SKM-1 treated with dmso at 0.1 percent for 144 hours (cell line): Measurements from ENCODE around the gene CFAP69.

Source experiments
- DNase-seq: peaks from one replicate; lab custom pipeline; 2025; ENCODE audit not compliant: unreplicated experiment; lab: John Stamatoyannopoulos, UW

Gene CFAP69, protein sequence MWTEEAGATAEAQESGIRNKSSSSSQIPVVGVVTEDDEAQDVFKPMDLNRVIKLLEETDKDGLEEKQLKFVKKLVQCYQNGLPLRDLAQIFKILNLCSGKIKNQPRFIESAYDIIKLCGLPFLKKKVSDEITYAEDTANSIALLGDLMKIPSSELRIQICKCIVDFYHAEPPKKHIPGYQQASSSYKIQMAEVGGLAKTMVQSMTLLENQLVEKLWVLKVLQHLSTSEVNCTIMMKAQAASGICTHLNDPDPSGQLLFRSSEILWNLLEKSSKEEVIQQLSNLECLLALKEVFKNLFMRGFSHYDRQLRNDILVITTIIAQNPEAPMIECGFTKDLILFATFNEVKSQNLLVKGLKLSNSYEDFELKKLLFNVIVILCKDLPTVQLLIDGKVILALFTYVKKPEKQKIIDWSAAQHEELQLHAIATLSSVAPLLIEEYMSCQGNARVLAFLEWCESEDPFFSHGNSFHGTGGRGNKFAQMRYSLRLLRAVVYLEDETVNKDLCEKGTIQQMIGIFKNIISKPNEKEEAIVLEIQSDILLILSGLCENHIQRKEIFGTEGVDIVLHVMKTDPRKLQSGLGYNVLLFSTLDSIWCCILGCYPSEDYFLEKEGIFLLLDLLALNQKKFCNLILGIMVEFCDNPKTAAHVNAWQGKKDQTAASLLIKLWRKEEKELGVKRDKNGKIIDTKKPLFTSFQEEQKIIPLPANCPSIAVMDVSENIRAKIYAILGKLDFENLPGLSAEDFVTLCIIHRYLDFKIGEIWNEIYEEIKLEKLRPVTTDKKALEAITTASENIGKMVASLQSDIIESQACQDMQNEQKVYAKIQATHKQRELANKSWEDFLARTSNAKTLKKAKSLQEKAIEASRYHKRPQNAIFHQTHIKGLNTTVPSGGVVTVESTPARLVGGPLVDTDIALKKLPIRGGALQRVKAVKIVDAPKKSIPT

DNA sequence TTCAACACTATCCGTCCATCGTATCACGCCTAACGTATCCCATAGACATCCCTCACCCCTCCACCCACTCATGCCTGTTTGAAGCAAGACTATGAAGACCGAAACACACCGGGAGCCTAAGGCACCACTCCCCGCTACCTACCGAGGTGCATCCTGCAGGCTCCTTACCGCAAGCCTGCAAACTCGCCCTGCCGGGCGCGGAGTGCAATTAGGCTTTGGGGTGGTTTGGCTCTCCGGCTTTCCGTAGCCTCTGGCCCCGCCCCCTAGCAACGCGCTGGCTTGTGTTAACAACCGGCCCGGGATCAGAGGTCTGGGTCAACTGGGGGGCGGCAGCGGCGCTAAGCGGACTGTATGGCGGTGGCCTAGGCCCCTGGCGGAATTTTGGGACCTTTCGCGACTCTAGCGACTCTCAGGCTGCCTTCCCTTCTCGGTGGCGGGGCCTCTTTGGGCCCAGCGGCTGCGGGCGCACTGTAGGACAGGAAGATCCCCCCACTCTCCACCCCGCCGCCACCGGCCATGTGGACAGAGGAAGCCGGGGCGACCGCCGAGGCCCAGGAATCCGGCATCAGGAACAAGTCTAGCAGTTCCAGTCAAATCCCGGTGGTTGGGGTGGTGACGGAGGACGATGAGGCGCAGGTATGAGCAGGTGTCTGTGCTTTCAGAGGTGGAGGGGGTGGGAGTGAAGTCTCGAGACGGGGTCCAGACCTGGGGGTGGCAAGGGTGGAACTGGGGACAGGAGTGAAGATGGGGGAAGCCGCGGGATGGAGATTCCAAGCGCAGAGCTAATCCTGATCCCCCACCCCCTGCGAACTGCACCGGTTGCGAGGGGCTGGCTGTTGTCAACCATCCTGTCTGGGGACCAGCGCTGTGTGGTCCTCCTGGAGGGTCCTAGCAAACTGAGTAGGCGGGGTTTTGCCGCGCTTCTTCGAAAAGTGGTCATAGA is at the start of gene CFAP69:
Gene CFAP69, plus strand, starts transcription at position 266 of the 943 bp plus-strand sequence. Its CDS starts 251 bp downstream, at position 517.
- DNase-seq, result peak; percentile 70

DNA sequence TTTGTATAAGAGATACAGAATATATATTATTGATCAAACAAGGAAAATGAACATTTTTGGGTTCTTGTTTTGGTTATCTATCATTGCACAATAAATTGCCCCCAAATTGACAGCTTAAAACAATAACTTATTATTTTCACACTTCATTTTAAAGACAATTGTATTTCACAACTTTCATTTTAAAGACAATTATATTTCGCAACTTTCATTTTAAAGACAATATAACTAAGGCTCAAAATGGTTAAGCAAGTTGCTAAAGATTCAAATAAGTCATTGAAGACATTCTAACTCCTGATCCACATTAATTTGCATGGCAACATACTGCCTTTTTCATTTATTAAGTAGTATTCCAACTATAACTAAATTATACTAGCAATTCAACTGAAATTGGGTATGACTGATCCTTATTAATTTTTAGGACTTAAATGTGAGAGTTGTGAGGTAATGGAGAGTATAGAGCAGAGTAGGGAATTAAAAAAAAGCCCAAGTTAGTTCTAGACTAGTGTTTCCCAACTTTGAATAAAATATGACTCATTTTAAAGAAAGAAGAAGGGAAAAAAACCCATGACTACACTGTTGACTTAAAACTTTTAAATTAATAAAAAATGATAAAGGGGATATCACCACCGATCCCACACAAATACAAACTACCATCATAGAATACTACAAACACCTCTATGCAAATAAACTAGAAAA is 43.3 kb upstream of the CFAP69 start:
- DNase-seq, result no peak

DNA sequence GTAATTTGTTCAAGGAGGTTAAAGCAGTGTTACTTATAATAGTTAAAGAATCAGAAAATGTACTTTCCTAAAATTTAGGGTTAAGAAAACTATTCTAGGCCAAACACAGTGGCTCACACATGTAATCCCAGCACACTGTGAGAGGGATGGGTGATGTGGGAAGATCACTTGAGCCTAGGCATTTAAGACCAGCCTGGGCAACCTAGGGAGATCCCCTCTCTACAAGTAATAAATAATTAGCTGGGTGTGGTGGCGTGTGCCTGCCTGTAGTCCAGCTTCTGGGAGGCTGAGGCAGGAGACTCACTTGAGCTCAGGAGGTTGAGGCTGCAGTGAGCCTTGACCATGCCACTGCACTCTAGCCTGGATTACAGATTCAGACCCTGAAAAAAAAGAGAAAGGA is 37.0 kb upstream of the CFAP69 start:
- no peak for DNase-seq

DNA sequence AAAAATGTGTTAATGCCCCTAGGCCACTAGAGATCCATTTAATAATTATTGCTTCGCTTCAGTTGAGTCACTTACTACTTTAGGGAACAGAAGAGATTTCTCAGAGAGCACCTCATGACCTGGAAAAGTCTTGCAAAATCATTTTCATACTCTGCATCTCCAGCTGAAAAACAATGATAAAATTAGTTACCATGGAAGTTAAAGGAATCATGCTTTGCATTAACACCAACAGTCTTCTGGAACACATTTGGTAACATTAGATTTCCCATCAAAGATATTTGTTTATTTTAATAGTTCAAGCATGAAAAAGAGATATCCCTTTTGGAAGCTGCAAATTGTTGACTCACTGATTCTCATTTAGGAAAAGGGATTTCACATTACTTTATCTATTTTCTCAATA is 35.2 kb upstream of the CFAP69 start:
- no peak for DNase-seq

GRCh38 chr7:90210475-90210874 is 34.5 kb upstream of the CFAP69 start:
- DNase-seq, result no peak

- no peak for DNase-seq
Measured at GRCh38 chr7:90210981-90211380, 34.0 kb upstream of the CFAP69 start.

DNA sequence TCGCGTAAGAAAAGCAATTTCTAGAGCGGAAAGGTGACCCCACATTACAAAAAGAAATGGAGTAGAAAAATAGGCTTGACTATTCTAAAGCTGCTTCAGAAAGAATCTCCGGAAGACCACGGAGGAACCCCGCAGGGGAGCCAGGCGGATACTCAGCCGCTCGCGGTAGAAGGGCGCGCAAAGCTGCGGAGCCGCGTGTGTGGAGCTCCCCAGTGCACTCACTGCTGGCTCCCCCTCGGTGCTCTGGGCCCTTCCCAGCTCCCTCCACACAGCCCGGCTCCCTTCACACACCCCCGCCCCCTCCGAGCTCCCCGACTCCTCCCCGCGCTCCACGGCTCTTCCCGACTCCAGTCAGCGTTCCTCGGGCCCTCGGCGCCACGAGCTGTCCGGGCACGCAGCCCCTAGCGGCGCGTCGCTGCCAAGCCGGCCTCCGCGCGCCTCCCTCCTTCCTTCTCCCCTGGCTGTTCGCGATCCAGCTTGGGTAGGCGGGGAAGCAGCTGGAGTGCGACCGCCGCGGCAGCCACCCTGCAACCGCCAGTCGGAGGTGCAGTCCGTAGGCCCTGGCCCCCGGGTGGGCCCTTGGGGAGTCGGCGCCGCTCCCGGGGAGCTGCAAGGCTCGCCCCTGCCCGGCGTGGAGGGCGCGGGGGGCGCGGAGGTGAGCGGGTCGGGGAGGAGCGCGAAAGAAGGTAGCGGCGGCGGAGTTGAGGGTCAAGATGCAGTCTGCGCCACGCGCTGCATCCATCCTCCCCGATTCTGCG is 33.4 kb upstream of the CFAP69 start, which contains the start of gene STEAP2:
Gene STEAP2, plus strand, starts transcription at position 350 of the 758 bp plus-strand sequence. CDS start 13,343 bp downstream, outside the sequence.
- peak; percentile 75 for DNase-seq

- no peak for DNase-seq
Measured at GRCh38 chr7:90212149-90212495, 32.9 kb upstream of the CFAP69 start.

GRCh38 chr7:90213521-90213920 is 31.5 kb upstream of the CFAP69 start:
- no peak for DNase-seq

- DNase-seq, result no peak
Measured at GRCh38 chr7:90216080-90216674, 28.8 kb upstream of the CFAP69 start.

DNA sequence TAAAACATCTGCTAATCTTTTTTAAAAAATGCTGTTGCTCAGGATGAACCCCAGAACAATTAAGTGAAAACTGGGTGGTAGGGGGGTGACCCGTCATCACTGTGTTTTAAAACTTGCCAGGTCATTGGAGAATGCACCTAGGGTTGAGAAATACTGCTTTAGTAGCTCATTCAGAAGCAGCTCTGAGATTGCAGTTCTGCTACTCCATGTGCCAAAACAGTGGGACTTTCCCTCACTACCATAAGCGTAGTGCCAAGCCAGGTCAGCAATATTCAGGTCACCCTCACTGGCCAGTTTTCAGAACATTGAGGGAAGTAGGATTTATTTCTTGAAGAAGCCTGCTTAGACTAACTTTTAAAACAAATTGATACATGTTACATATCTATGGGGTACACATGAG is 28.2 kb upstream of the CFAP69 start:
- DNase-seq, result no peak

GRCh38 chr7:90222390-90222789 is 22.6 kb upstream of the CFAP69 start:
- no peak for DNase-seq

GRCh38 chr7:90222811-90223725 is 21.9 kb upstream of the CFAP69 start:
- no peak for DNase-seq

DNA sequence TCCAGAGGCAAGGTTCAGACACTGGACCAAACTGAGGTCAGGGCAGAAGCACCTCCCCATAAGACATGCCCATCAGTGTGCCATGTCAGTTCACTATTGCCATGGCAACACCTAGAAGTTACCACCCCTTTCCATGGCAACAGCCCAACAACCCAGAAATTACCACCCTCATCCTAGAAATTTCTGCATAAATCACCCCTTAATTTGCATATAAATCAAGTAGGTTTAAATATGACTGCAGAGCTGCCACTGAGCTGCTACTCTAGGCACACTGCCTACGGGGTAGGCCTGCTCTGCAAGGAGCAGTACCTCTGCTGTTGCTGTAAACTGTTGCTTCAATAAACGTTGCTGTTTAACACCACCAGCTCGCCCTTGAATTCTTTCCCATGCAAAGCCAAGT is 20.8 kb upstream of the CFAP69 start:
- no peak for DNase-seq

- no peak for DNase-seq
Measured at GRCh38 chr7:90225181-90225580, 19.8 kb upstream of the CFAP69 start.

GRCh38 chr7:90225601-90226000 is 19.4 kb upstream of the CFAP69 start:
- no peak for DNase-seq

DNA sequence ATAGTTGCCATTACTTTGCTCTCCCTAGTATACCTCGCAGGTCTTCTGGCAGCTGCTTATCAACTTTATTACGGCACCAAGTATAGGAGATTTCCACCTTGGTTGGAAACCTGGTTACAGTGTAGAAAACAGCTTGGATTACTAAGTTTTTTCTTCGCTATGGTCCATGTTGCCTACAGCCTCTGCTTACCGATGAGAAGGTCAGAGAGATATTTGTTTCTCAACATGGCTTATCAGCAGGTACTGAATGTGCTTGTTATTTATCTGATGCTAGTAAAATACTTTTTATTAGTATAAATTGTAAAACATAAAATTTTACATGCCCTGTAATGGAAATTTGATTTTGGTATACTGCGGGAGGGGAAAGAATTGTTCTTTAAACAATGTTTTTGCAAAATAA is 17.7 kb upstream of the CFAP69 start:
- no peak for DNase-seq

DNA sequence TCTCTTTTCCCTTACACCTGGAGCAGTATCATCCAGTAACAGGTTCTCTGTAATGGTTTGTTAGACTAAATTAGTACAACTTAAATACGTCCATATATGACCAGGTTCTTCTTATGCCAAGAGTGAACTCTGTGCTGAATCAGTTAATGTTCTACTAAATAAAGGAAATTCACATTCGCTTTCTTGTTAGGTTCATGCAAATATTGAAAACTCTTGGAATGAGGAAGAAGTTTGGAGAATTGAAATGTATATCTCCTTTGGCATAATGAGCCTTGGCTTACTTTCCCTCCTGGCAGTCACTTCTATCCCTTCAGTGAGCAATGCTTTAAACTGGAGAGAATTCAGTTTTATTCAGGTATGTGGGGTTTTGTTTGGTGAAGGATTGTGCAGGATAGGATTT is 15.3 kb upstream of the CFAP69 start:
- DNase-seq, result no peak
